Stomach (tissue), 9 donors: ENCODE data around the gene ZNF619. TPM values are rescaled to one million over a fixed set of nuclear protein-coding genes. Genes with fewer than 3 reads are reported as not detected.

Source experiments
- DNase-seq, 2 donors: peaks; one replicate each; pipeline versions ENCODE4 v3.0.0 to v3.0.0-alpha.2; 2013 to 2019
- H3K27ac ChIP-seq, 5 donors: fragments of 200-600 bp in 4 of 5; sonication (generic) in 4 of 5; one replicate each; pipeline ENCODE4 v1.5.1; 2013 to 2019; ENCODE audit warnings: mild to moderate bottlenecking in 1 of 5, moderate library complexity in 1 of 5
- H3K27me3 ChIP-seq, 3 donors: fragments of 200-600 bp; sonication (generic); one replicate each; pipeline ENCODE4 v1.5.1; 2017 to 2019; ENCODE audit warnings: mixed run types in 1 of 3
- H3K36me3 ChIP-seq, 4 donors: fragments of 200-600 bp; sonication (generic); 1 replicate in 3 of 4; 2 replicates in 1 of 4; pipeline ENCODE4 v1.5.1; 2016 to 2019
- H3K4me1 ChIP-seq, 4 donors: fragments of 200-600 bp; sonication (generic); one replicate each; pipeline ENCODE4 v1.5.1; 2016 to 2019
- H3K4me3 ChIP-seq, 4 donors: fragments of 200-600 bp; sonication (generic) in 3 of 4; one replicate each; pipeline ENCODE4 v1.5.1; 2016 to 2019; ENCODE audit warnings: mild to moderate bottlenecking in 1 of 4
- H3K9me3 ChIP-seq, 4 donors: fragments of 200-600 bp; sonication (generic); one replicate each; pipeline ENCODE4 v1.5.1; 2016 to 2019
- CTCF ChIP-seq, 7 experiments: fragments of 450-650 bp in 4 of 7; fragments of 200-600 bp in 3 of 7; sonication (generic) in 3 of 7; IDR thresholded peaks; one replicate each; pipeline ENCODE4 v1.5.1; 2016 to 2019; ENCODE audit warnings: antibody characterized with exemption in 7 of 7, control low read depth in 2 of 7, mild to moderate bottlenecking in 1 of 7
- EP300 ChIP-seq: sonication (generic); formaldehyde crosslinking; IDR thresholded peaks from one replicate; pipeline ENCODE4 v1.6.1; 2017; ENCODE audit warnings: antibody characterized with exemption
- POLR2A ChIP-seq, 4 donors: fragments of 450-650 bp; IDR thresholded peaks; one replicate each; pipeline ENCODE4 v1.6.1; 2016; ENCODE audit warnings: antibody characterized with exemption in 4 of 4, control low read depth in 2 of 4, mild to moderate bottlenecking in 1 of 4, moderate library complexity in 1 of 4
- POLR2AphosphoS5 ChIP-seq, 3 donors: sonication (generic); formaldehyde crosslinking; IDR thresholded peaks; one replicate each; pipeline ENCODE4 v1.6.1; 2016; ENCODE audit warnings: antibody characterized with exemption in 3 of 3
- WGBS, 5 donors: extraction: QIAGEN DNeasy Blood & Tissue Kit in 3 of 5; methylation state at CpG; one replicate each; pipeline versions ENCODE4 v1.1.5 to v1.1.7; 2013 to 2018; 5-methylcytosine and 5-hydroxymethylcytosine counted together
- intact Hi-C: fragments of 100-400 bp; cut with DNase I; formaldehyde crosslinking; loops from one replicate; pipeline ENCODE4 v1.15.1; 2023; ENCODE audit warnings: low total_unique reads
- polyA plus RNA-seq, 3 donors: library from polyadenylated mRNA; stranded (reverse); fragments of 200-250 nt; gene quantifications; one replicate each; pipeline ENCODE4 v1.2.3, GENCODE V29; 2013
- total RNA-seq, 5 donors: library from RNA; depleted of rRNA; stranded (reverse); fragments of >200 nt; gene quantifications; one replicate each; pipeline versions ENCODE4 v1.1.0 to v1.2.3, GENCODE V29; 2014 to 2016
- donor health status: healthy with polysubstance abuse.
- donor health status: Bipolar disorder and iron deficiency.
- donor health status: healthy.

Gene ZNF619
- total and polyA plus RNA-seq, 8 donors = 0.83 to 137 (median 3.0) TPM

- Histone ChIP-seq H3K36me3 (peaks cover 5 to 39% (median 34%) of the 10 kb centered on the region in 4 donors), H3K4me3 (no peak overlapping the region), H3K27ac (no peak overlapping the region), H3K4me1 (peaks cover 0 to 7% (median 3%) of the 10 kb centered on the region in 4 donors), H3K9me3 (no peaks in the 10 kb centered on the region), H3K27me3 (no peaks in the 10 kb centered on the region)
- 93 to 100% (median 97%) methylated on average over 1 of the region's 1 CpG for WGBS, 5 donors
- no peak for DNase-seq
- intact Hi-C loops = no loop called here
- TF ChIP-seq POLR2A (IDR thresholded peaks at IDR 0.05) (no peak), EP300 (no peak), CTCF (IDR thresholded peaks at IDR 0.05) (no peak), POLR2AphosphoS5 (IDR thresholded peaks at IDR 0.05) (no peak)
Observed at GRCh38 chr3:40518848-40519247, 41.9 kb downstream of the ZNF619 start.

GRCh38 chr3:40521254-40521653 lies 44.3 kb downstream of the ZNF619 start:
- no peaks in the 10 kb centered on the region for H3K9me3 ChIP-seq
- peaks cover 5 to 15% (median 11%) of the 10 kb centered on the region in 4 donors for H3K36me3 ChIP-seq
- H3K27ac ChIP-seq = no peak overlapping the region
- intact Hi-C loops = no loop called here
- DNase-seq = no peak
- TF ChIP-seq EP300 (no peak), CTCF (IDR thresholded peaks at IDR 0.05) (no peak), POLR2AphosphoS5 (IDR thresholded peaks at IDR 0.05) (no peak), POLR2A (IDR thresholded peaks at IDR 0.05) (no peak)
- no peaks in the 10 kb centered on the region for H3K27me3 ChIP-seq
- 76 to 97% (median 94%) methylated on average over 3 of the region's 3 CpGs for WGBS, 5 donors
- H3K4me3 ChIP-seq = no peak overlapping the region
- peaks cover 9 to 25% (median 22%) of the 10 kb centered on the region in 4 donors for H3K4me1 ChIP-seq

- peaks cover 11 to 38% (median 30%) of the 10 kb centered on the region in 4 donors for H3K4me1 ChIP-seq
- H3K4me3 ChIP-seq = peak overlapping the region in 2 of 4 donors; percentile 52 to 89
- no peaks in the 10 kb centered on the region for H3K27me3 ChIP-seq
- intact Hi-C loops = no loop called here
- H3K36me3 ChIP-seq = peaks cover 7 to 24% (median 21%) of the 10 kb centered on the region in 4 donors
- no peaks in the 10 kb centered on the region for H3K9me3 ChIP-seq
- peak overlapping the region in 4 of 5 donors; percentile 89 to 94 (median 90) for H3K27ac ChIP-seq
- DNase-seq = peak in 1 of 2 donors; percentile 32
- WGBS, 5 donors = 14 to 53% (median 29%) methylated on average over 2 of the region's 2 CpGs
- TF ChIP-seq POLR2AphosphoS5 (IDR thresholded peaks at IDR 0.05) (no peak), EP300 (no peak), POLR2A (IDR thresholded peaks at IDR 0.05) (no peak), CTCF (IDR thresholded peaks at IDR 0.05) (no peak)
Observed at GRCh38 chr3:40523781-40524180, 46.9 kb downstream of the ZNF619 start.

GRCh38 chr3:40524222-40524567 lies 47.3 kb downstream of the ZNF619 start:
- TF ChIP-seq POLR2A (IDR thresholded peaks at IDR 0.05) (no peak), CTCF (IDR thresholded peaks at IDR 0.05) (no peak), POLR2AphosphoS5 (IDR thresholded peaks at IDR 0.05) (no peak), EP300 (no peak)
- 12 to 25% (median 20%) methylated on average over 5 of the region's 5 CpGs for WGBS, 5 donors
- intact Hi-C loops = no loop called here

More at GRCh38 chr3:40524222-40524567, 47.3 kb downstream of the ZNF619 start:
- Histone ChIP-seq H3K4me1 (peaks cover 11 to 38% (median 30%) of the 10 kb centered on the region in 4 donors), H3K9me3 (no peaks in the 10 kb centered on the region), H3K36me3 (peaks cover 7 to 28% (median 25%) of the 10 kb centered on the region in 4 donors), H3K27ac (peak overlapping the region; percentile 88 to 94 (median 89)), H3K4me3 (peak overlapping the region; percentile 52 to 89 (median 68)), H3K27me3 (no peaks in the 10 kb centered on the region)
- DNase-seq = no peak
